K562 (cell line): ENCODE data around the gene POLL. TPM values are rescaled to one million over a fixed set of nuclear protein-coding genes. Genes with fewer than 3 reads are reported as not detected.

Source experiments
- BCL6 ChIP-seq: fragments of 250-450 bp; sonication (Bioruptor Pico); IDR thresholded peaks from 2 replicates; pipeline ENCODE4 v1.4.0; 2020
- CBFA2T2 ChIP-seq: fragments of 450-650 bp; conservative IDR thresholded peaks from 2 replicates; pipeline ENCODE4 v1.6.1; 2017; ENCODE audit warnings: mild to moderate bottlenecking
- CEBPG ChIP-seq, 3 experiments: fragments of 200-800 bp in 1 of 3; sonication (Bioruptor generic) in 1 of 3; sonication (generic) in 1 of 3; formaldehyde crosslinking in 1 of 3; IDR thresholded peaks in 2 of 3; conservative IDR thresholded peaks in 1 of 3; 2 replicates each; pipeline versions ENCODE4 v1.6.1 to v1.8.0; 2016 to 2022; ENCODE audit warnings: missing compliant biosample characterization in 2 of 3, missing genetic modification characterization in 2 of 3, mild to moderate bottlenecking in 1 of 3, missing genetic modification reagents in 1 of 3
- E2F3 ChIP-seq: fragments of 250-450 bp; sonication (Bioruptor Pico); IDR thresholded peaks from 2 replicates; pipeline ENCODE4 v1.4.0; 2020; ENCODE audit warnings: mild to moderate bottlenecking
- FOXP1 ChIP-seq: sonication (generic); formaldehyde crosslinking; IDR thresholded peaks from 2 replicates; pipeline ENCODE4 v1.8.0; 2022; ENCODE audit warnings: mild to moderate bottlenecking, missing genetic modification reagents
- MAX ChIP-seq: sonication (generic); formaldehyde crosslinking; IDR thresholded peaks from 2 replicates; pipeline ENCODE4 v1.9.0; 2022; ENCODE audit warnings: mild to moderate bottlenecking, missing genetic modification reagents
- MAZ ChIP-seq, 2 experiments: fragments of 450-650 bp in 1 of 2; sonication (generic) in 1 of 2; formaldehyde crosslinking; IDR thresholded peaks in 1 of 2; conservative IDR thresholded peaks in 1 of 2; 2 replicates each; pipeline versions ENCODE4 v1.4.0 to v1.5.0; 2020; ENCODE audit warnings: mild to moderate bottlenecking in 1 of 2, missing genetic modification reagents in 1 of 2
- NR2C2 ChIP-seq, 2 experiments: fragments of 200-800 bp in 1 of 2; sonication (Bioruptor generic) in 1 of 2; sonication (generic) in 1 of 2; formaldehyde crosslinking in 1 of 2; IDR thresholded peaks; 2 replicates each; pipeline versions ENCODE4 v1.6.1 to v1.8.0; 2016 to 2022; ENCODE audit warnings: mild to moderate bottlenecking in 1 of 2, missing compliant biosample characterization in 1 of 2, missing genetic modification characterization in 1 of 2, missing genetic modification reagents in 1 of 2
- SMAD2 ChIP-seq: fragments of 150-350 bp; IDR thresholded peaks from 2 replicates; pipeline ENCODE4 v1.6.1; 2014; ENCODE audit warnings: low read depth, mild to moderate bottlenecking, low read length
- ZNF316 ChIP-seq: fragments of 450-650 bp; IDR thresholded peaks from 2 replicates; pipeline ENCODE4 v1.6.1; 2016
- ZNF766 ChIP-seq: fragments of 200-800 bp; sonication (Bioruptor generic); conservative IDR thresholded peaks from 2 replicates; pipeline ENCODE4 v1.6.1; 2016; ENCODE audit warnings: missing genetic modification characterization, missing compliant biosample characterization
- polyA plus RNA-seq, 8 experiments: library from polyadenylated mRNA; depleted of rRNA in 4 of 8; stranded (reverse) in 5 of 8; unstranded in 3 of 8; fragments of >200 nt; fragmentation: Nextera tagmentation in 2 of 8; fragmentation: Illumina TruSeq in 1 of 8; extraction: Ambion mirVana in 2 of 8; extraction: Trizol in 1 of 8; gene quantifications; 2 replicates each; pipeline versions ENCODE4 v1.2.1 to v1.2.3, GENCODE V29; 2011 to 2014; ENCODE audit warnings: inconsistent platforms in 1 of 8, missing spikeins in 1 of 8
- total RNA-seq, 7 experiments: library from RNA; depleted of rRNA in 6 of 7; stranded (reverse); fragments of >200 nt in 6 of 7; fragmentation: Illumina TruSeq in 2 of 7; extraction: Trizol in 2 of 7; gene quantifications; 2 replicates each; pipeline versions ENCODE4 v1.2.1 to v1.2.3, GENCODE V29; 2011 to 2021; ENCODE audit warnings: low replicate concordance in 1 of 7
- TF ChIP-seq, protein P1 (sequence below): fragments of 200-600 bp; sonication (generic); IDR thresholded peaks from one replicate; pipeline ENCODE4 v1.6.1; 2012; ENCODE audit warnings: mild to moderate bottlenecking, low read depth, low read length, inconsistent platforms
- TF ChIP-seq, protein P2 (sequence below): fragments of 200-800 bp; sonication (Bioruptor generic); IDR thresholded peaks from 2 replicates; pipeline ENCODE4 v1.6.1; 2017; ENCODE audit warnings: missing genetic modification characterization, missing compliant biosample characterization
- TF ChIP-seq, protein P3 (sequence below): fragments of 450-650 bp; formaldehyde crosslinking; conservative IDR thresholded peaks from 2 replicates; pipeline ENCODE4 v1.4.0; 2022; ENCODE audit warnings: mild to moderate bottlenecking, missing genetic modification characterization

The POLL gene
- total and polyA plus RNA-seq, 9 of the 15 experiments (the other 6 are each of a cell fraction or from before 2014, with no cell fraction given) = 1.2 to 18.7 (median 10.9) TPM

- TF ChIP-seq, protein P1, sequence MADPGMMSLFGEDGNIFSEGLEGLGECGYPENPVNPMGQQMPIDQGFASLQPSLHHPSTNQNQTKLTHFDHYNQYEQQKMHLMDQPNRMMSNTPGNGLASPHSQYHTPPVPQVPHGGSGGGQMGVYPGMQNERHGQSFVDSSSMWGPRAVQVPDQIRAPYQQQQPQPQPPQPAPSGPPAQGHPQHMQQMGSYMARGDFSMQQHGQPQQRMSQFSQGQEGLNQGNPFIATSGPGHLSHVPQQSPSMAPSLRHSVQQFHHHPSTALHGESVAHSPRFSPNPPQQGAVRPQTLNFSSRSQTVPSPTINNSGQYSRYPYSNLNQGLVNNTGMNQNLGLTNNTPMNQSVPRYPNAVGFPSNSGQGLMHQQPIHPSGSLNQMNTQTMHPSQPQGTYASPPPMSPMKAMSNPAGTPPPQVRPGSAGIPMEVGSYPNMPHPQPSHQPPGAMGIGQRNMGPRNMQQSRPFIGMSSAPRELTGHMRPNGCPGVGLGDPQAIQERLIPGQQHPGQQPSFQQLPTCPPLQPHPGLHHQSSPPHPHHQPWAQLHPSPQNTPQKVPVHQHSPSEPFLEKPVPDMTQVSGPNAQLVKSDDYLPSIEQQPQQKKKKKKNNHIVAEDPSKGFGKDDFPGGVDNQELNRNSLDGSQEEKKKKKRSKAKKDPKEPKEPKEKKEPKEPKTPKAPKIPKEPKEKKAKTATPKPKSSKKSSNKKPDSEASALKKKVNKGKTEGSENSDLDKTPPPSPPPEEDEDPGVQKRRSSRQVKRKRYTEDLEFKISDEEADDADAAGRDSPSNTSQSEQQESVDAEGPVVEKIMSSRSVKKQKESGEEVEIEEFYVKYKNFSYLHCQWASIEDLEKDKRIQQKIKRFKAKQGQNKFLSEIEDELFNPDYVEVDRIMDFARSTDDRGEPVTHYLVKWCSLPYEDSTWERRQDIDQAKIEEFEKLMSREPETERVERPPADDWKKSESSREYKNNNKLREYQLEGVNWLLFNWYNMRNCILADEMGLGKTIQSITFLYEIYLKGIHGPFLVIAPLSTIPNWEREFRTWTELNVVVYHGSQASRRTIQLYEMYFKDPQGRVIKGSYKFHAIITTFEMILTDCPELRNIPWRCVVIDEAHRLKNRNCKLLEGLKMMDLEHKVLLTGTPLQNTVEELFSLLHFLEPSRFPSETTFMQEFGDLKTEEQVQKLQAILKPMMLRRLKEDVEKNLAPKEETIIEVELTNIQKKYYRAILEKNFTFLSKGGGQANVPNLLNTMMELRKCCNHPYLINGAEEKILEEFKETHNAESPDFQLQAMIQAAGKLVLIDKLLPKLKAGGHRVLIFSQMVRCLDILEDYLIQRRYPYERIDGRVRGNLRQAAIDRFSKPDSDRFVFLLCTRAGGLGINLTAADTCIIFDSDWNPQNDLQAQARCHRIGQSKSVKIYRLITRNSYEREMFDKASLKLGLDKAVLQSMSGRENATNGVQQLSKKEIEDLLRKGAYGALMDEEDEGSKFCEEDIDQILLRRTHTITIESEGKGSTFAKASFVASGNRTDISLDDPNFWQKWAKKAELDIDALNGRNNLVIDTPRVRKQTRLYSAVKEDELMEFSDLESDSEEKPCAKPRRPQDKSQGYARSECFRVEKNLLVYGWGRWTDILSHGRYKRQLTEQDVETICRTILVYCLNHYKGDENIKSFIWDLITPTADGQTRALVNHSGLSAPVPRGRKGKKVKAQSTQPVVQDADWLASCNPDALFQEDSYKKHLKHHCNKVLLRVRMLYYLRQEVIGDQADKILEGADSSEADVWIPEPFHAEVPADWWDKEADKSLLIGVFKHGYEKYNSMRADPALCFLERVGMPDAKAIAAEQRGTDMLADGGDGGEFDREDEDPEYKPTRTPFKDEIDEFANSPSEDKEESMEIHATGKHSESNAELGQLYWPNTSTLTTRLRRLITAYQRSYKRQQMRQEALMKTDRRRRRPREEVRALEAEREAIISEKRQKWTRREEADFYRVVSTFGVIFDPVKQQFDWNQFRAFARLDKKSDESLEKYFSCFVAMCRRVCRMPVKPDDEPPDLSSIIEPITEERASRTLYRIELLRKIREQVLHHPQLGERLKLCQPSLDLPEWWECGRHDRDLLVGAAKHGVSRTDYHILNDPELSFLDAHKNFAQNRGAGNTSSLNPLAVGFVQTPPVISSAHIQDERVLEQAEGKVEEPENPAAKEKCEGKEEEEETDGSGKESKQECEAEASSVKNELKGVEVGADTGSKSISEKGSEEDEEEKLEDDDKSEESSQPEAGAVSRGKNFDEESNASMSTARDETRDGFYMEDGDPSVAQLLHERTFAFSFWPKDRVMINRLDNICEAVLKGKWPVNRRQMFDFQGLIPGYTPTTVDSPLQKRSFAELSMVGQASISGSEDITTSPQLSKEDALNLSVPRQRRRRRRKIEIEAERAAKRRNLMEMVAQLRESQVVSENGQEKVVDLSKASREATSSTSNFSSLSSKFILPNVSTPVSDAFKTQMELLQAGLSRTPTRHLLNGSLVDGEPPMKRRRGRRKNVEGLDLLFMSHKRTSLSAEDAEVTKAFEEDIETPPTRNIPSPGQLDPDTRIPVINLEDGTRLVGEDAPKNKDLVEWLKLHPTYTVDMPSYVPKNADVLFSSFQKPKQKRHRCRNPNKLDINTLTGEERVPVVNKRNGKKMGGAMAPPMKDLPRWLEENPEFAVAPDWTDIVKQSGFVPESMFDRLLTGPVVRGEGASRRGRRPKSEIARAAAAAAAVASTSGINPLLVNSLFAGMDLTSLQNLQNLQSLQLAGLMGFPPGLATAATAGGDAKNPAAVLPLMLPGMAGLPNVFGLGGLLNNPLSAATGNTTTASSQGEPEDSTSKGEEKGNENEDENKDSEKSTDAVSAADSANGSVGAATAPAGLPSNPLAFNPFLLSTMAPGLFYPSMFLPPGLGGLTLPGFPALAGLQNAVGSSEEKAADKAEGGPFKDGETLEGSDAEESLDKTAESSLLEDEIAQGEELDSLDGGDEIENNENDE = no peak
- TF ChIP-seq, protein P2, sequence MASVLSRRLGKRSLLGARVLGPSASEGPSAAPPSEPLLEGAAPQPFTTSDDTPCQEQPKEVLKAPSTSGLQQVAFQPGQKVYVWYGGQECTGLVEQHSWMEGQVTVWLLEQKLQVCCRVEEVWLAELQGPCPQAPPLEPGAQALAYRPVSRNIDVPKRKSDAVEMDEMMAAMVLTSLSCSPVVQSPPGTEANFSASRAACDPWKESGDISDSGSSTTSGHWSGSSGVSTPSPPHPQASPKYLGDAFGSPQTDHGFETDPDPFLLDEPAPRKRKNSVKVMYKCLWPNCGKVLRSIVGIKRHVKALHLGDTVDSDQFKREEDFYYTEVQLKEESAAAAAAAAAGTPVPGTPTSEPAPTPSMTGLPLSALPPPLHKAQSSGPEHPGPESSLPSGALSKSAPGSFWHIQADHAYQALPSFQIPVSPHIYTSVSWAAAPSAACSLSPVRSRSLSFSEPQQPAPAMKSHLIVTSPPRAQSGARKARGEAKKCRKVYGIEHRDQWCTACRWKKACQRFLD = no peak
- TF ChIP-seq MAZ (CRISPR knock-in tag; conservative IDR thresholded peaks at IDR 0.05 in 1 of 2, IDR thresholded peaks at IDR 0.05 in 1 of 2) = no peak
- TF ChIP-seq BCL6 (CRISPR knock-in tag) = no peak
- TF ChIP-seq, protein P3, sequence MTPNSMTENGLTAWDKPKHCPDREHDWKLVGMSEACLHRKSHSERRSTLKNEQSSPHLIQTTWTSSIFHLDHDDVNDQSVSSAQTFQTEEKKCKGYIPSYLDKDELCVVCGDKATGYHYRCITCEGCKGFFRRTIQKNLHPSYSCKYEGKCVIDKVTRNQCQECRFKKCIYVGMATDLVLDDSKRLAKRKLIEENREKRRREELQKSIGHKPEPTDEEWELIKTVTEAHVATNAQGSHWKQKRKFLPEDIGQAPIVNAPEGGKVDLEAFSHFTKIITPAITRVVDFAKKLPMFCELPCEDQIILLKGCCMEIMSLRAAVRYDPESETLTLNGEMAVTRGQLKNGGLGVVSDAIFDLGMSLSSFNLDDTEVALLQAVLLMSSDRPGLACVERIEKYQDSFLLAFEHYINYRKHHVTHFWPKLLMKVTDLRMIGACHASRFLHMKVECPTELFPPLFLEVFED (CRISPR knock-in tag) = no peak
- no peak for TF ChIP-seq NR2C2 (CRISPR knock-in tag; IDR thresholded peaks at IDR 0.05)
- TF ChIP-seq NR2C2 (tag; IDR thresholded peaks at IDR 0.05) = peak; percentile 45; the same call in 1 of the 2 replicates
- TF ChIP-seq ZNF766 (CRISPR knock-in tag) = no peak
- TF ChIP-seq SMAD2 = no peak
- TF ChIP-seq CBFA2T2 = peak; percentile 51
- TF ChIP-seq FOXP1 (CRISPR knock-in tag) = no peak
- TF ChIP-seq ZNF316 = no peak
- no peak for TF ChIP-seq CEBPG (CRISPR knock-in tag; IDR thresholded peaks at IDR 0.05)
- no peak for TF ChIP-seq CEBPG (tag; conservative IDR thresholded peaks at IDR 0.05 in 1 of 2, IDR thresholded peaks at IDR 0.05 in 1 of 2)
- TF ChIP-seq MAX (CRISPR knock-in tag) = no peak
- no peak for TF ChIP-seq E2F3 (CRISPR knock-in tag)
These were observed 19.1 kb upstream of the POLL start (continued) for GRCh38 chr10:101607124-101607523.
